ENCODE data around the gene TPD52L2.

Gene TPD52L2

DNA sequence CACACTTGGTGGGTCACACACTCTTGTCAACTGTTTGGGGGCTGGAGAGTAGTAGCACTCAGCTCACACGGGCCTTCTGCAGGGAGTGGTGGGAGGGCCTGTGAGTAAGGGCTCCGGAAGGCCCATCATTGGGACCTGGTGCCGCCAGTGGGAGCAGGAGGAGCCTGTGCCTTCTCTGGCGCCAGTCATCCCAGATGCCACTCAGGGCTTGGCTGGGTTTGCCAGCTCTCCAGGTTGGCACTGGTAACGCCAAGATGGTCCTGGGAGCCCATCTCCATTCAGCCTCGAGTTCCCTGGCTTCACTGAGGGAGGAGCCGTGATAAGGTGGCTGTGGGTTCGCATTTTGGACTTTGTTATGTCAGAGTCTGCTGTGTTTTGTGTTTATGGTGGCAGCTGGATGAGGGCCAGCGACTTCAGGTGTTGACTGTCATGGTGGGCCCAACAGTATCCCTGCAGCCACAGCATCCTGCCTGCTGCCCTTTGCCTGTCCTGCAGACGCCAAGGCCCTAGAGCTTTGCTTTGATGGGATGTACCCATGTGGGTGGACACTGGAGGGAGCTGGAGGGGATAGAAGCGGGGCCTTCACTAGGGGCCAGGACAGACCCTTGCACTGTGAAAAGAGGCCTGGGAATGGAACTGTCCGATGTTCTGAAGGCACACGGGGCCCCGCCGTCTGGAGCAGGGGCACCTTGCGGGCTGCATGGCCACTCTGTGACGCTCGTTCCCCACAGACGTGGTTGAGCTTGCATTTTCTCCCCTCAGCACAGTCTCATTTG lies 16.6 kb downstream of the TPD52L2 start:
- DNase-seq = no peak

DNA sequence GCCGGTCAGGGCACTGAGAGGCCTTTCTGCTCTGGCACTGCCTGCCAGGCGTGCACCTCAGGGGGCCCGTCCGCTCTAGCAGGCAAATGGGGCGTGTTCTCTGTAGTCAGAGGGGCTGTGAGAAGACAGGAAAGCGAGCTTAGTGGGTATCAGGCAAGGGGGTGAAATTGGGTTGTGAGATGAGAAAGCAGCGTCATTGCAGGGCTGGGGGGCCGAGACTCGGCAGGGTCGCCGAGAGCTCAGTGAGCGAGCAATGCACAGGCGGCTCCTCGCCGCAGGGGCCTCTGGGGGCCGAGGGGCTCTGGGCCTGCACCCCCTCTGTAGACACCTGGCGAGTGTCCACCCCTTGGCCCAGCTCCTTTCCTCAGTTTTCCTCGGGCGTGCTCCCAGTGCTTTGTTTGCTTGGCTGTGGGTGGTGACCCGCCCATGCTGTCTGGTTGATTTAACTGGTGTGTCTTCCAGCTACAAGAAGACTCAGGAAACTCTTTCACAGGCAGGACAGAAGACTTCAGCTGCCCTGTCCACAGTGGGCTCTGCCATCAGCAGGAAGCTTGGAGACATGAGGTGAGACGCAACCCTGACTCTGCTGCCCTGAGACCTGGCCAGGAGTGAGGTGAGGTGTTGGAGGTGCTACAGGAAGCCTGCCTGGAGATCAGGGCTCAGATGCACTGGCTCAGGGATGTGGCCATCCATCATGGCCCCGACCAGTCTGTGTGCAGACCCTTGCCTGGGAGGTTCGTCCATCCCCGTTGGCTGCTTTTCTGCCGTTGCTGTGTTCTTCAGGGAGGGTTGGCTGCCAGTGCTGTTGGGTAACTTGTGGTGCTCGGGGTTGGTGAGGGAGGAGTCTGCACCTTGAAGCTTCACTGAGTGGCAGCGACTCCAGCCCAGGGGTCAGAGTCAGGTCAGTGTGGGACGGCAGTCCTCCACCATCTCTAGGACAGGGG lies 17.5 kb downstream of the TPD52L2 start:
- no peak for DNase-seq

DNA sequence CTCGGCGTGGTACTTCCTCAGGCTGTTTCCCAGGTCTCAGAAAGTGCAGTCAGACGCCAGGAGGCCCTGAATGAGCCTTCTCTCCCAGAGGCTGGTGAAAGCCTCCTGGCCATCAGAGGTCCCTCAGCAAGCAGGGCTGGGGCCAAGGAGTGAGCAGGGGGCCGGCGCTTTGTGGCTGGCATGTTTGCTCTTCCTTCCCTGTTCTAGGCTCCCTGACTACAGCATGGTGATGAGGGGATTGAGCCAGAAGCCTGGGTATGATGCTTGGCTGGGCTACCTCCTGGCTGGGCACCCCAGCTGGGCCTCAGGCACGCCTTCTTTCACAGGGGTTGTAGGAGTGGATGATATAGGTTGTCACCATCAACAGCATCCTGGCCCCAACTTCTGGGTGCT lies 18.1 kb downstream of the TPD52L2 start:
- no peak for DNase-seq

DNA sequence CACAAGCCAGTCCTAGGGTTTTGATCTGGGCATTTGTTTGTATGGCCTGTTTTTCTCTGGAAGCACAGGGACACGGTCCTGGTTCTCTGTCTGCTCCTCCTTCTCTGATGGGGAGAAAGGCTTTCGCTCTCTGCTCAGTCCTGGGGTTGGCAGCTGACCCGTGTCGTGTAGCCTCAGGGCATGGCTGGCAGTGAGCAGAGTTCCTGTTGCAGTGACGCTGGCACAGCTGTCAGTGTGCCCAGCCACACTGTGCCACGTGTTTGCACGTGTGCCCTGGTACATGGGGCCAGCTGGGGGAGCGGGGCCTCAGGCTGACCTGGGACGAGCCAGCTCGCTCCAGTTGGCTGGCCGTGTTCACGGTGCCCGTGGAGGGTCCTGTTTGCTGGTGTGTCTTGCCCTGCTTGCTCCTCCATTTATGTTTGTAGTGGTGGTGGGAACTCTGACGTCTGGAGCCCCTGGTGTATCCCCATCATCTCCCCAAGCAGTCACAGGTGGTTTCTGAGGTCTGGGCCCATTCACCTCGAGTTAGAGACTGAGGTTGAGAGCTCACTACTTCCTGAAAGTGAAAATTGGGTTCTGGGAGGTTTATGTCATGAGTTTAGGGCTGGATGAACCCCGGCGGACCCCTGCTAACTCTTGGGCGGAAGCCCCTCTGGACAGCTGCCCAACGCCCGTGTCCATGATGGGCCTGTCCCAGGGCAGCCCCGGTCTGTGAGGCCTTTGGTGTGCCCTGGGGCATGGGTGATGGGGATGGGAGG lies 19.6 kb downstream of the TPD52L2 start:
- DNase-seq = no peak

DNA sequence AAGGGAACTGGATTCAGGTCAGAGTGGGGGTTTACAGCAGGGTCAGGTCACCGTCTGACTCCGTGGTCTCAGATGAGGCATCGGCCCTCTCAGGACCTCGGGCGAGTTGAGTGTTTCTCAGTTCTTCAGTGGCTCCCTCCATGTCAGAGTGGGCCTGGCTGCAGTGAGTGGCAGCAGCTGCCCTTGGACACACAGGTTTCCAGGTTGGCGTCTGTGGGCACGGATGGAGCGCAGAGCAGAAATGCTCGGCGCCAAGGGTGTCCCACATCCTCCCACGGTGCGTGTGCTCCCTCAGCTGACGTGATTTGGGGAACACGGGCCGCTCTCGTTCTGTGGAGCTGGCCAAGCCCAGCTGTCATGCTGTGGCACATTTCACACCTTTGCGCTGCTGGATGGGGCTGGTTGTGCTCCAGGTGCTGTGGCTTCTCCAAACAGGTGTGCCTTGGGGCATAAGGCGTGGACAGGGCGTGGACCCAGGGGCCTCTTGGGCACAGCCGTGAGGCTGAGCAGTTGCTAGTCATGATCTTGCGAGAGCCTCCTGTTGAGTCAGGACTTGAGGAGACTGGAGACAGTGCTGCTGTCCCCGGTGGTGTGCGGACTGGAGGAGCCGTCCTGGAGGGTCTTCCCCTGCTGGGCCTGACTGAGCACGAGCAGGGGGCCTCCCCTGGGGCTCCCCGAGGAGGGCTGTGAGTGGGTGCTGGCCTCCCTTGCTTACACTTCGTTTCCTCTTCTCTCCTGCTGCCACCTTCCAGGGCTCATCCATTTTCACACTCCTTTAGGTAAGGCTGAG lies 20.4 kb downstream of the TPD52L2 start:
- no peak for DNase-seq

DNA sequence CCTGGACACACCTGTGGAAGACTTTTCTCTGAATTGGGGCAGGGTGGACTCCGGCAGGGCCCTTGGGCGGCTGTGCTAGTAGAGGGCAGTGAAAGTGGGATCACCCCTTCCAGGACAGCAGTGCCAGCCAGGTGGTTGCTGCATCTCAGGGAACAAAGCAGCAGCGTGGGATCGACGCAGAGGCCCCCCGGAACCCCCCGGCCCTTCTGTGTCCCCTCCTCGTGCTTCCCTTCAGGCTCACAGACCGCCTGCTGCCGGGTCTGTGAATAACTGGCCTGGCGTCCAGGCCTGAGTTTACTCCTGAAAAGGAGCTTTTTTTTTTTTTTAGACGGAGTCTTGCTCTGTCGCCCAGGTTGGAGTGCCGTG lies 21.0 kb downstream of the TPD52L2 start:
- DNase-seq = no peak

DNA sequence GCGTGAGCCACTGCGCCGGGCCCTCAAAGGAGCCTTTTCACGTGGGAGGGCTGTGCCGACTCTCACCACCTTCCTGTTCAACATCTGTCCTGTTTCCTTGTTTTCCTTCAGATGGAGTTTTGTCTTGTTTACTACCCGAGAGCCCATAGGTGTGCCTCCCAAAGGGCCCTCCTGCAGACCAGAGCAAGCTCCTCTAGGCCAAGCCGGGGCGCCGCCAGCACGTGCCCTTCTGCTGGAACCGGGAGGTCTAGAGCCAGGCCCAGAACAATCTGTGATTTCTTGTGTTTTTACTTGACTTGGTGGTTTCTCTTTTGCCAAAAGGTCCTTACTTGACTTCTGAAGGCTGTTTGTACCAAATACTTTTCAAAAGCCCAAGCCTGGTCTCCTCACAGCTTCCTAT lies 21.9 kb downstream of the TPD52L2 start:
- no peak for DNase-seq

DNA sequence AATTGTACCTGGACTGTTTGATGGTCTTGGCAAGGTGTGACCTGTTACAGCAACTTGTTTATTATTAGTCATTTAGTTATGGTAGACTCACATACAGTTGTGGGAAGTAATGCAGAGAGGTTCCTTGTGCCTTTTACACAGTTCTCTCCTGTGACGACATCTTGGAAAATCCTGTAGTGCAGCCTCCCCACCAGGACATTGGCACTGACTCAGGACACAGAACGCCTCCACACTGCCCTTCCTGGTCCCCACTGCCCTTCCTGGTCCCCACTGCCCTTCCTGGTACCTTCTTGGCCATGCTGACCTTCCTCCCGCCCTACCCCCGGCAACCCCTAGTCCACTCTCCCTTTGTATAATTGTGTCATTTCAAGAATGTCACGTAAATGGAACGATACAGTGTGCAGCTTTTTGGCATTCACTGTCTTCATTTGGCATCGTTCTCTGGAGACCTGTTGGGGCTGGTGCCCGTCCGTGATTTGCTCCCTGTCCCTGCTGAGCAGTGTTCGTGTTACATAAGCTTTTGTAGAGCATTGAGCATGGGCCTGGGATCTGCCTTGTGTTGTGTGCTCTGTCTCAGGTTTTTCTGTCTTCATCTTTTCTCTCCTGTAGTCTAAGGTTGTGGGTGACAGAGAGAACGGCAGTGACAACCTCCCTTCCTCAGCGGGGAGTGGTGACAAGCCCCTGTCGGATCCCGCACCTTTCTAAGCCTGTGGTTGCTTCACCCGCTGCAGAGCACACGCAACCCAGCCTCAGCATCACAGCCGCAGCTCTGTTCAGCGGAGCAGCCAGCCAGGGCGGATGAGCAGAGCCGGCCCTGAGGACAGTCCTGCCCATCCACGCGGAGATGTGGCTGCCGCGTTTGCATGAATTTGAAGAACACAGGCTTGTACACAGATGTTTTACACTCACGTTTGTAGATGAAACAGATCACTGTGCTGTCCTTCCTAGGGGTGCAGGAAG lies 24.5 kb downstream of the TPD52L2 start:
- DNase-seq = no peak

DNA sequence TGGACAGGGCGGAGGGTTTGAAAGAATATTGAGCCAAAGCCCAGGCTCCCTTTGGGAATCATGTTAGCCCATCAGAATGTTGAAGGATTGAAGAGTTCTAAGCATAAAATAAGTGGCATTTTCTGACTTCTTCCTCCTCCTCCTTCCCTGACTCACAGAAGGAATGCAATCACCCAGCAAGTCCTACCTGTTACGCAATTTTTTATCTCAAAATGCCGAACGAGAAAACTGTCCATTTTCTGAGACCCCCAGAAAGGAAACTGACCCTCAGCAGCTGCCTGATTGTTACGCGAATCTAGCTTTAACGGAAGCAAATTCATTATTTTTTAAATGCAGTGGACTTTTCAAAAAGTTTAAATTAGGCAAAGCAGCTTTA lies 25.1 kb downstream of the TPD52L2 start:
- no peak for DNase-seq

DNA sequence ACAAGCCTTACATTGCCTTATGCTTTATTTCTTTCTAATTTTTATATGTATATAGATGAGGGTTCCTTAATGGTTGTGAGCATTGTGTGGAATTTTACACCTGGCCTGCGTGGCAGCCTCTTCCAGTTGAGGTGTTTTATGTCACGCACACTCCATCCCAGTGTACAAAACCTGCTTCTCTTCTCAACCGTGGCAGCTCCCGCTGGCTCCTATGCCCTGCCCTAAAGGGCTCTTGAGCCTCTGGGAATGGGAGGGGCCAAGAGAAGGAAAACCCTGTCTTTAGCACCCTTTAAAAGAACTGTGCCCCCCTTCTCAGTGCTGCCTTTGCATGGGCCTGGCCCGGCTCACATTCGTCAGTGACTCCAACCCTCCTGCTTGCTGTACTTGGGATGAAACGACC lies 25.5 kb downstream of the TPD52L2 start:
- DNase-seq = no peak

DNA sequence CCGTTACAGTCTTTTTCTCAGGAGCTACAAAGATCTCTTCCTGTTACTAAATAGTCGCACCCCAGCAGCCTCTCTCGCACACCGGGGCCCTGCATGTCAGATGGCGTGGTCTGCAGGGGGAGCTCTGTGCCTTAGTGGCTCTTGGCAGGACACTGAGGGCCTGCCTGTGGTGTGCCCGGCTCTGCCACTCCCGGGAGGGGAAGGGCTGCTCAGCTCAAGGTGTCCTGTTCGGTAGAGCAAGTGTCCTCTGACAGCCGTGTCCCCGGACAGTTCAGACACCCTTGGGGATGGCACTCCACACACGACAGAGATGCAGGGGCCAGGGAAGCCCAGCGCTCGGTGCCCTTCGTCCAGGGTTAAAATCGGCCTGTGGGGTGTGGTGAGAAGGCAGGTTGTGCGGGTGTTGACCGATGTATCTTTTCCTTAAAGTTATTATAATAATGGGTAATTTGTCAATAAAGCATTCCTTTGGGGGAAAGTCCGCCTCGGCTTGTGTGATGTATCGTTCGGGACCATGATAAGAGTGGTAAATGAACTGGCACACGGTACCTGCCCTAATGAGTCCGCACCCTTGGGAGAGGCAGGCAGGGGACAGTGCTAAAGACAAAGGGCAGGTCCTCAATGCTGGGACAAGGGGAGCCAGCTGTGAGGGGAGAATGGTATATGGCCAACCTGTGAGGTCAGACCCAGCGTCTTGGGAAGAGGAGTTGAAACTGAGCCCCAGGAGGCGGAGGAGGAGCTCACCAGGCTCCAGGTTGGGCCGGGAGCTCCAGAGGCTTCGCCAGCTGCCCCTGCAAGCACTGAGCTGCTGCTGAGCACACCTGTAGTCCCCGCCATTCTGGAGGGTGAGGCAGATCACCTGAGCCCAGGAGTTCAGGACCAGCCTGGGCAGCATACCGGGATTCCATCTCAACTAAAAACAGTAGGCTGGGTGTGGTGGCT lies 26.3 kb downstream of the TPD52L2 start:
- no peak for DNase-seq

DNA sequence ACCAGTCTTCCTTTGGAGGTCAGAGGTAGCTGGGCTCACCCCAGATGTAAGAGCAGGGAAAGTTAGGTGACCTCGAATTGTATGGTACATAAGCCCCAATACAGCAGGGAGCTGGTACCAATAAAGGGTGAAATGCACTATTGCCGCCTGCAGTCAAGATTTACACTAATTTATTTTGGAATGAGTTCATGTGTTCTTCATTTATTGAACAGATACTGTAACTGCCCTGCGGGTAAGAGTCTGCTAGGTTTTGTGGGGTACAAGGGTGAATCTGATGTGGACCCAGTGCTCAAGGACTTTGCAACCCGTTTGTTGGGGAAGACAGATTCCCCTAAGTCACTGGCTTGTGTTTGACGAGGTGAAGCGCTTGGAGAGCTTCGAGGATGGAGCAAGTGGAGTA lies 27.3 kb downstream of the TPD52L2 start:
- no peak for DNase-seq

DNA sequence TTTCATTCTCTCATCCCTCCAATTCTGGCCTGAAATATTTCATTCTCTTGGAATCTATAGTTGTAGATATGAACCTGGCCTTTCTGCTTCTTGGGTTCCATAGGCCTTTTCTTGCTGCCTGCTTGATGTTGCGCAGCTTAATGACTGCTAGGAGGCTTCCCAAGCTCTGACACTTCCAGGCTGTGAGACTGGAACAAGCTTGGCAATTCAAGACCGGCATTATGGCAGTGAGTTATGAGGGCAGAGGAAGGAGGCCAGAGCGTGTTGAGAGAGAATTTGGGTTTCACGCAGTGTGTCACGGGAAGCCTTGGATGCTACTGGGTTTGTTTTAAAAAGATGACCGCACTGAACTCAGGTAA lies 28.9 kb downstream of the TPD52L2 start:
- no peak for DNase-seq

DNA sequence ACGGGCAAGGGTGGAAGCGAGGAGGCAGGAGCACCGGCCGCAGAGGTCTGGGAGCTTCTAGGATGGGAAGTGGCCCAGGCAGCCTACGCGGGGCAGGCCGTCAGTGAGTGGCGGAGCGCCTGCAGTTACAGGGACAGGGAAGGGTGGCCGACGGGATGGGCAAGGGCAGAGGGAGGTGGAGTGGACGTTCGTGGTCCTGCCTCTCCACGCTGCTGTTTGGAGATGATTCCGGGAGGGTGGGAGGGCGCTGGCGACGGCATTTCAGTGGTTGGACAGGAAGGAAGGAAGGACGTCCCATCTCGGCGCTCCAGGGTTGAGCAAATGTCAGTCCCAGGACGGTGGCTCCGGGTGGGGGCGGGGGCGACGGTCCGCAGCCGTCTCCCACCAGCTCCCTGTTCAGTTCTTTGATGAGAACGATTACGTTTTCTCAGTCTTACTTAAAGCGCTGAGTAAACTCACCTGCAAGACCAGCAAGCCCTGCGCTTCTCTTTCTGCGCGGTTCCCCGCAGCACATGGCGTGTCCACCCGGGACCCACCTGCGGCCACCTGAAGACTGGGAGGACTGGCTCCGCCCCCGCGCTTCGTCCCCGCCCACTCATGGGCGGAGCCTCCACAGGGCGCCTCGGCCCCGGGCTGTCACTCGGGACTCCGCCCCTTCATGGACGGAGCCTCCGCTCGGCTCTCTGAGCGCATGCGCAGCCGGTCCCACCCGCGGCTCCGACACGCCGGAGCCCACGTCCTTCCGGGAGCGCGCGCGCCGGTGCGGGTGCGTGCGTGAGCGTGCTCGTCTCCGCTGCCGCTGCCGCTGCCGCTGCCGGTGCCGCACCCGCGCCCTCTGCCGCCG lies 29.5 kb downstream of the TPD52L2 start, which contains the start of gene DNAJC5:
Gene DNAJC5 (plus strand): TSS at position 769 of the 844 bp plus-strand sequence. CDS start 33,220 bp downstream, outside the sequence.
- DNase-seq = peak; percentile 95

DNA sequence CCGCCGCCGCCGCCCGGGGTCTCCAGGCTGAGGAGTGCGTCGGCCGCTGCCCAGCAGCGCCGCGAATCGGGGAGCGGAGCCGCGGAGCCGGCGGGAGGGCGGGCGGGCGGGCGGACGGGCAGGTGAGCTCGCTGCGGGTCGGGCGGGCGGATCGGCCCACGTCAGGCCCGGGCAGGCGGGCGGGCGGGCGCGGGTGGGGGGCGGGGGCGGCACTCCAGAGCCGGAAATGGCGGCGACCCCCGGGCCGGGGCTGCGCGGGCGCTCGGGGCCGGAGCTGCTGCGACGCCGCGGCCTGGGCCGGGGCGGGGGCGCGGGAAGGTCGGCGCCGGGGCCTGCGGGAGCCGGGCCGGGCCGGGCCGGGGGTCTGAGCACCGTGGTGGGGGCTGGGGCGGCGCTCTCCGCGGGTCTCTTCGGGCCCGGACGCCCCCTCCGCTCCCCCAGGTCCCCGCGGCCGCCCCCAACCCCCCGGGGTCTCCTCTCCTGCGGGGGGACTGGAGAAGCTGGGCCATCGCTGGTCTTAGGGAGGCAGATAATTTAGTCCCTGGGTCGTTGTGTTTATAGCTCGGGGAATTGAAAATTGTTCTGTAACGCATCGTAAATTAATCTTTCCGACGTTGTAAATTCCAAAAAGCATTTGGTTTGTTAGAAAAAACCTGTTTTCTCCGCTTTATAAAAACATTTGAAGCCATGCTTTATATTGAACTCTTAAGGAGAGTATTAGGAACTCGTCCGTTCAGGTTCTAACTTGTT lies 30.3 kb downstream of the TPD52L2 start:
- DNase-seq = no peak

DNA sequence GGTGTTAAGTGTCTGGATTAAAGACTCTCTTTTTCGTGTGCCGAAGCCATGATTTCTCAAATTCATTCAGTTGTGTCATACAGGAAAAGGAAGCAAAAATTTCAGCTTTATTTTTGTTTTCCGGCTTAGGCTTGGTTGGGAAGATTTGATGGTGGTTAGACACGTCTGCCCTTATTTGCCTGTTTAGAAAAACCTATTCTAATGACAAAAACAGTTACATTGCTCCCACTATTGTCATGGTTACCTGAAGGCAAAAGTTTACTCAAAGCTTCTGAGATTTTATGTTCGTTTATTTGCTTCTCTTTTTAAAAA lies 30.8 kb downstream of the TPD52L2 start:
- DNase-seq = no peak

DNA sequence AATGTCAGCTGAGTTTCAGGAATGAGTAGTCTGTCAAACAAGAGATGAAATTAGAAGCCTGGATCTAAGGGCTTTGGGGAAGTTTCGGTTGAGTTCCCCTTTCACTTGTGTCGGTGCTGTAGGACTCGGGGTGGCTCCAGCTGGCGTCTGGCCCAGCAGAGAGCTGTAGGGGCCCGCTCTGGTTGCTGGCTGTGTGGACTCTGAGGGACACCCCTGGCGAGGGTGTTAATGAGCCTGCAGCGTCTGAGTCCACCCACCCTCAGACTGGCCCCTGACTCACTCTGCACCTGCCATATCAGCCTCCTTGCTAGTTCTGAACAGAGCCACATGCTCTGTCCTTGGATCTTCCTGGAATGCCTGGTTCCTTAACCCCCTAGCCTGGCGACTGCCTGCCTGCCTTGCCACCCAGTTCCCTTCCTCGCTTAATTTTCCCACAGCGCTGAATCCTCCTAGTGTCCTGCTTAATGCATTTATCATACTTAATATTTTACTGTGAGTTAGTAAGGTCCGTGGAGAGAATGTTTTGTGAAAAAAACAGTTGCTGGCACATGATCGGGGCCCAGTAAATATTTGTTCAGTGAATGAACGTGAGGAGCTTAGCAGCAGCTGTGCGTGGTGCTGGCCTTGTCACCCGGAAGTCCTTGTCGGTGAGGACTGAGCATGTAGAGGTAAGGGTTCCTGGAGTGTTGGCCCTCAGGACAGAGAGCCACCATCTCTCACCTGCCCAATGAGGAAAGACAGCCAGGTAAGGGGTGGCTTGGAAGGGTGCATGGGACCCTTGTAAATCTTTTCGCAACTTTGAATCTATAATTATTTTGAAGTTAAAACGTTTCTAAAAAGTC lies 31.4 kb downstream of the TPD52L2 start:
- DNase-seq = peak; percentile 50
